Cardiac fibroblast (primary cell): ENCODE measurements around the gene IPO4.
"Not testable (repeated sequence)": the region's sequence is repeated elsewhere in the genome, so short reads cannot be mapped to it uniquely, and the experiment has no call there.

Experiments used
- DNase-seq, 2 donors: peaks; one replicate each; pipeline versions ENCODE4 v3.0.0 to v3.0.0-alpha.2; 2010; ENCODE audit warnings: low read depth in 2 of 2
- H3K4me3 ChIP-seq, 2 donors: replicated peaks in 1 of 2; 1 replicate in 1 of 2; 2 replicates in 1 of 2; pipeline ENCODE4 v1.5.1; 2011; ENCODE audit warnings: low read depth in 2 of 2, low read length in 2 of 2, mild to moderate bottlenecking in 2 of 2, moderate library complexity in 1 of 2
- TF ChIP-seq, protein P1 (sequence below): IDR thresholded peaks from one replicate; pipeline ENCODE4 v1.5.1; 2011; ENCODE audit warnings: low read depth, mild to moderate bottlenecking, low read length, inconsistent platforms

IPO4 gene

DNA sequence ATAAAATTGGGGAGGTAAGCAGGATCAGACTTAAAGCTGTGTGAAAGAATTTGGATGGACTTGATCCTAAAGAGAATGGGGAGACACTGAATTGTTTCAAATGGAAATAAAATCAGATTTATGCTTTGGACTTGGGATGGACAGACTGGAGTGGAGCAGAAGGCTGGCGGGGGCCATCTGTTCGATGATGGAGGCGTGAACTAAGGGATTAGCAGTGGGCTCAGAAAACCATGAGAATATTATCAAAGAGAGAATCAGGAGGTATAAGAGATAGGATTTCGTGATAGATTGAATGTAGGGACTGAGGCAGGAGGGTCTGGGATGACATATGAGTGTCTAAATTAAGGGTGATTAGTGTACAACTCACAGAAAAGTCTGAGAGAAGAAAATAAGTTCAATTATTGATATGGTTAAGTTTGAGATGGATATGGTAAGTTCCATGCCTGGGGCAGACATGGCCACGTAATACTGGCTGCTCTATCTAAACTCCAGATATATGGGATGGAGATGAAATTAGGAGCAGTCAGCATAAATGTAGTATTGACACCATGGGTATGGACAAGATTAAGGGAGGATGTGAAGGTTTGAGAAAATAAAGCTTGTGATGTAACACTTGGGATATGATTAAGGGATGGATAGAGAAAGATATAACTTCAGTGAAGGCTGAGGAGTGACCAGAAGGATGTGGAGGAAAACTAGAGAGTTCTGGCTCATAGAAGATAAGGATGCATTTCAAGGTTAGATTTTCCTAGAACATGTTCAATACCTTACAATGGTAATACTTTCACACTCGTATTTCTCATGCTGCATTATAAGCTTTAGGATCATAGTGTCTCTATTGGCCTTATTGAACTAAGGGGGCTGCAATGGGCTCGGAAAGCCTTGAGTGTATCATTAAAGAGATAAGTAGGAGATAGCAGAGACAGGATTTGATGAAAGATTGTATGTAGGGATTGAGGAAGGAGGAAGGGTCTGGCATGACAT is 15.8 kb upstream of the IPO4 start:
- H3K4me3 ChIP-seq: no peak overlapping the region
- no peak for DNase-seq
- TF ChIP-seq, protein P1, sequence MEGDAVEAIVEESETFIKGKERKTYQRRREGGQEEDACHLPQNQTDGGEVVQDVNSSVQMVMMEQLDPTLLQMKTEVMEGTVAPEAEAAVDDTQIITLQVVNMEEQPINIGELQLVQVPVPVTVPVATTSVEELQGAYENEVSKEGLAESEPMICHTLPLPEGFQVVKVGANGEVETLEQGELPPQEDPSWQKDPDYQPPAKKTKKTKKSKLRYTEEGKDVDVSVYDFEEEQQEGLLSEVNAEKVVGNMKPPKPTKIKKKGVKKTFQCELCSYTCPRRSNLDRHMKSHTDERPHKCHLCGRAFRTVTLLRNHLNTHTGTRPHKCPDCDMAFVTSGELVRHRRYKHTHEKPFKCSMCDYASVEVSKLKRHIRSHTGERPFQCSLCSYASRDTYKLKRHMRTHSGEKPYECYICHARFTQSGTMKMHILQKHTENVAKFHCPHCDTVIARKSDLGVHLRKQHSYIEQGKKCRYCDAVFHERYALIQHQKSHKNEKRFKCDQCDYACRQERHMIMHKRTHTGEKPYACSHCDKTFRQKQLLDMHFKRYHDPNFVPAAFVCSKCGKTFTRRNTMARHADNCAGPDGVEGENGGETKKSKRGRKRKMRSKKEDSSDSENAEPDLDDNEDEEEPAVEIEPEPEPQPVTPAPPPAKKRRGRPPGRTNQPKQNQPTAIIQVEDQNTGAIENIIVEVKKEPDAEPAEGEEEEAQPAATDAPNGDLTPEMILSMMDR: no peak

DNA sequence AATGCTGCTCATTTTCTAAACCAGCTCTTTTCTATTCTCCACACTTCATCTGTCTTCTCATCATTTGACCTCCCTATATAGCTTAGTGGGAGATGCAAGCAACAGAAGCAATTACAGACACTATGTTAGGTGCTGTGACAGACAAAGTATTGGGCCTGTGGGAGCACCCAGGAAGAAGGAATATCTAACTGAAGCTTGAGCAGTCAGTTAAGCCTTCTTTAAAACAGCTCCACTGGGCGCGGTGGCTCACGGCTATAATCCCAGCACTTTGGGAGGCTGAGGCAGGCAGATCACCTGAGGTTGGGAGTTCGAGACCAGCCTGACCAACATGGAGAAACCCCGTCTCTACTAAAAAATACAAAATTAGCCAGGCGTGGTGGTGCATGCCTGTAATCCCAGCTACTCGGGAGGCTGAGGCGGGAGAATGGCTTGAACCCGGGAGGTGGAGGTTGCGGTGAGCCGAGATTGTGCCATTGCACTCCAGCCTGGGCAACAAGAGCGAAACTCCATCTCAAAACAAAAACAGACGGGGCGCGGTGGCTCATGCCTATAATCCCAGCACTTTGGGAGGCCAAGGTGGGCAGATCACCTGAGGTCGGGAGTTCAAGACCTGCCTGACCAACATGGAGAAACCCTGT is 14.8 kb upstream of the IPO4 start:
- not testable (repeated sequence) for DNase-seq, H3K4me3 ChIP-seq

DNA sequence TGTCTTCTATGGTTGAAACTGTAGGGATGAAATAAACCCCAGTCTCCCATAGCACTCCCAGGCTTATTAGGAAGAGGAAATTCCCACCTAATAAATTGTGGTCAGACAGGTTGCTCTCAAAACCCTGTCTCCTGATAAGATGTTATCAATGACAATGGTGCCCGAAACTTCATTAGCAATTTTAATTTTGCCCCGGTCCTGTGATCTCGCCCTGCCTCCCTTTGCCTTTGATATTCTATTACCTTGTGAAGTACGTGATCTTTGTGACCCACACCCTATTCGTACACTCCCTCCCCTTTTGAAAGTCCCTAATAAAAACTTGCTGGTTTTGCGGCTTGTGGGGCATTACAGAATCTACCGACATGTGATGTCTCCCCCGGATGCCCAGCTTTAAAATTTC is 13.9 kb upstream of the IPO4 start:
- H3K4me3 ChIP-seq, DNase-seq: not testable (repeated sequence)

DNA sequence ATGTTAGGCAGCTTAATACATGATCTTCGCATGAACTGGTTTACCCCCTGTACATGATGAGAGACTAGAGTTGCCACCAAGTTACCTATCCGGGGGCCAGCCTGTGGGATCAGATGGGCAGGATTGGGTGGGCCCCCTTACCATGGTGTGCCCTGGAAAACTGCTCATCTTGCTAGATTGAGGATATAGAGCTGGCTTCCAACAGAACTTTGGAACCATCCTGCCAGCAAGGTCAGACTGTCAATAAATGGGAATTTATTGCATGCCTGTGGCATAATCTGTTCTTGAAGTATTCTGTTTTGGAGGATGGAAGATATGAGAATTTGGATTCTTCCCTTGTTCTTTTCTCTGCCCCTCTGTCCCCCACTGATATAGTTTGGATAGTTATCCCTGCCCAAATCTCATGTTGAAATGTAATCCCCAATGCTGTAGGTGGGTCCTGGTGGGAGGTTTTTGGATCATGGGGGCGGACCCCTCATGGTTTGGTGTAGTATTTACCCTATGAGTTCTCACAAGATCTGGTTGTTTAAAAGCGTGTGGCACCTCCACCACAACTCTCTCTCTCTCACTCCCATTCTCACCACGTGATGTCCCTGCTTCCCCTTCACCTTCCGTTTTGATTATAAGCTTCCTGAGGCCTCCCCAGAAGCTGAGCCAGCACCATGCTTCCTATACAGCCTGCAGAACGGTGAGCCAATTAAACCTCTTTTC is 10.4 kb upstream of the IPO4 start:
- no peak for DNase-seq
- no peak overlapping the region for H3K4me3 ChIP-seq
- TF ChIP-seq, protein P1: no peak

DNA sequence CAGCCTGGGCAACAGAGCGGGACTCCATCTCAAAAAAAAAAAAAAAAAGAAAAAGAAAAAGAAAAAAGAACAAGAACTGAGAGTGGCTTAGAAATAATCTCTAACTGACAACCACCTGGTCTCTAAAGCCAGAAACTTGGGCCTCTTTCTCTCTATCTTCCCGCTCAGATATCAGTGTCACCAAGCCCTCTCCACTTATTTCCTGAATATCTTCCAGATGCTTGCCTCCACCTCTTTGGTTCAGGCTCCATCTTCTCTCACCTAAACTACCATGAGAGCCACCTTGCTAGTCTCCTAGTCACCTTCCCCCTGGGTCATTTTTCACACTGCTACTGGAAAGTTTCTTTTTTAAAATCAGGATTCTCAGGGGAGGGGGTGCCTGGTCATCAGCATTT is 8.4 kb upstream of the IPO4 start:
- DNase-seq: no peak
- TF ChIP-seq, protein P1: no peak
- no peak overlapping the region for H3K4me3 ChIP-seq

DNA sequence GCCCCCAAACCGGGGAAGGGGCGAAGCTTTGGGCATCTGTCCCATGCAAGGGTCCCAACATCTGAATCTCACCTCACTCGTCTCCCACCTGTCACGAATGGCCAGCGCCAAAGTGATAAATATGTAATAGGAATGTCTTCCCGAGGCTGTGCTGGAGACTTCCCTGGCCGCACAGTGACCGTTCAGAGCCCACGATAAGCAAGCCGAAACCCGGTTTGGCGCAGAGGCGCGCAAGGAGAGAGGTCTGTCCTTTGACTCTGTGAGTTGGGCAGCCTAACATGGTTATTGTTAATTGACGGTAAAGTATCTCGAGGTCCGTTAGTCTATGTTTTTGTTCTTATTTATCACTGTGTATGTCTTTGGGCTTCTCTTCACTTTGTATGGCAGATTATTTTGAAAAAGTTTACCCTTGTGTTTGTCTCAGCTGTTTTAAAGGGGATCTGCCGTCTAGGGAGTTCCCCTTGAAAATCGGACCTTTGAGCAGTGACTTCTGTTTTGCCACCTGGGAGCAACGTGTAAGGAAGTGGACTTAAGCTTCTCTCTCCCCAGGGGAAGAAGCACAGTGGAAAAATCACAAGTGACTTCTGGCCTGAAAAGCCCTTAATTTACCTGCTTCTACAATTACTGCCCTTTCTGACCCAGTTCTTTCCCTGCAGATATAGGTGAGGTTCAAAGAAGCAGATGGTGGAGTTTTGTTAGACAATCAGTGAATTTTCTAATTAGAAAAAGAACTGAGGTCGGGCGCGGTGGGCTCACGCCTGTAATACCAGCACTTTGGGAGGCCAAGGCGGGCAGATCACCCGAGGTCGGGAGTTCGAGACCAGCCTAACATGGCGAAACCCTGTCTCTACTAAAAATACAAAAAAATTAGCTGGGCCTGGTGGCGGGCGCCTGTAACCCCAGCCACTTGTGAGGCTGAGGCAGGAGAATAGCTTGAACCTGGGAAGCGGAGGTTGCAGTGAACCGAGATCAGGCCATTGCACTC is 7.7 kb upstream of the IPO4 start:
- peak; percentile 27 to 35 for DNase-seq
- H3K4me3 ChIP-seq: peak overlapping the region; percentile 84 to 93
- TF ChIP-seq, protein P1: no peak
